IPS-NIHi7 (cell line): ENCODE measurements around the gene ARID3C.

ENCODE experiments used
- DNase-seq: peaks from one replicate; pipeline ENCODE4 v3.0.0; 2012; ENCODE audit warnings: mixed read lengths; ENCODE audit errors: extremely low spot score

Gene ARID3C

DNA sequence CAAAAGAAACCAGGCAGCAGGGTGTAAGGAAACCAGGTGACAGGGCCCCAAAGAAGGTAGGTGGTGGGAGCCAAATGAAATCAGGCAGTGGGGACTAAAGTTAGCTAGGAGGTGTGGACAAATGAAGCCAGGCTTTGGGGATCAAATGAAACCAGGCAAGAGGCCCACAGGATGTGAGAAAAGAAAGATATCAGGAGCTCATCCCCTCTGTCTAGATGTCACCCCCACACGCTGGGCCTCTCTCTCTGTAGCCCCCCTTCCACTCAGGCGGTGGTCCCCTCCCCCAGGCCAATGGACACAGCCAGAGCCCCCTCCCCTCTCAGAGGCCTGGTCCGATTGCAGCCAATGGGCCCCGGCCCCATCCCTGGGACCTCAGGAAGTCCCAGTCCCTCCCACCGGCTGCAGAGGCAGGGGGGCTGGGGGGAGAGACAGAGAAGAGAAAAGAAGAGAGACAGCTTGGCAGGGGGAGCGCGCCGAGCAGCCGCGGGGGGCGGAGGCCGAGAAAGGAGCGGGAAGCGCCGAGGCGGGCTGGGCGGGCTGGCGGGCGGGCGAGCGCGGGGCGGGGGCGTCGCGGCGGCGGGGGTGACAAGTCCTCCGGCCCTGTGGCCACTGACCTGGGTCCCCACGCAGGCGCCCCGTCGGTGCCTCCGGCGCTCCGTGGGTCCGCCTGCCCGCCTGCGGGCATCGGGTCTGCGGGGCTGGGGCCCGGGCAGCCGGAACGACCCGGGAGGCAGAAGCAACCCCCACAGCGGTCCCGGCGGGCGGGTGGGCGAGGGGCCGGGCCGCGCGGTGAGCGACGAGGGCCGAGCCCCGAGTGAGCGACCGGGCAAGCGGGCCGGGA lies 51.2 kb downstream of the ARID3C start:
- peak; percentile 64 for DNase-seq

- DNase-seq = peak; percentile 72
Measured at GRCh38 chr9:34576597-34577399, 52.1 kb downstream of the ARID3C start.

- no peak for DNase-seq
Measured at GRCh38 chr9:34575862-34576596, 52.8 kb downstream of the ARID3C start.

DNA sequence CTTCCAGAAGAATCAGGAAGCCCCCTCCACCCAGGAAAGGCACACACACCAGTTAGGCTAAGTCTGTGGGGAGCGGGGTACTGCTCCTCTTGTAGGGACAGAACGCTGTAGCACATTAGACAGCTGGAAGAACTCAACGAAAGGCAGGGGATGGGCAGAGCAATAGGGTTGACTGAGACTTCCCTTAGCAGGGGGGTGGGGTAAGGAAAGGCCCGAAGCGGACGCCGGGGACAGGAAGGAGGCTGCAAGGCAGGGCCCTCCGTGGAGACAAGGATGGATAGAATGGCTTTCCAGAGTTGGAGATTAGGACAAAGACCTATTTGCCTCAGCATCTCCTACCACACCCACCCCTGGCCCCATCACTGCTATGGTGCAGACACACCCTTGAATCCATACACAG lies 53.6 kb downstream of the ARID3C start:
- DNase-seq = no peak

- DNase-seq = no peak
Measured at GRCh38 chr9:34574571-34574970, 54.3 kb downstream of the ARID3C start.

DNA sequence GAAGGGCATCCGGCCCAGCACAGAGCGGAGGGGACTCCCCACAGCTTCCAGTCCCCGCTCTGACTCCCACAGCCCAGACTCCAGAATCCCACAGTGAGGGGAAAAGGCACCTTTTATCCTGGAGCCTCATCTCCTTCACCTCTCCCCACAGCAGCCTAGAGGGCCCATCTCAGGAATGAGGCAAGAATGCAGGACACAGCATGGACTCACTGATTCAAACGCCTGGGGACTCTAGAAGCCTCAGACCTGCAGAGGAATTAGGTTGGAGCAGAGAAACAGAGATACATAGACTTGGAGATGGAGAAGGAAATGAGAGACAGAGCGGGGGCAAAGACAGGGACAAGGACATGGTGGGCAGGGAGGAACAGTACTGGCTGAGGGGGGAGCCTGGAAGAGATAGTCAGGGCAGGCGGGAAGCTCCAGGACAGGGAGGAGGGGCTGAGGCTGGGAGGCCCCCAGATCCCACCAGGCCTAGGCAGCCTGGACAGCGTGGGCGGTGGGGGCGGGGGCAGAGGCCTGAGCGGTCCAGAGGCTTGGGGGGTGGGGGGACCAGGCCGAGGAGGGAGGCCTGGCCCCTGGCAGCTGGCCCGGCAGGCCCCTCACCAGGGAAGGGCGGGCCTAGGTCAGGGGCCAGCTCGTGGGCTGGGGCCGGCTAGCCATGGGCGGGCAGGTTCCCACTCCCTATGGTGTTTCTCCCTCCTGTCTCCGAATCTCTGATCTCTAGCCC lies 55.1 kb downstream of the ARID3C start:
- DNase-seq = no peak

- no peak for DNase-seq
Measured at GRCh38 chr9:34572628-34573027, 56.2 kb downstream of the ARID3C start.

- DNase-seq = no peak
Measured at GRCh38 chr9:34572092-34572491, 56.8 kb downstream of the ARID3C start.

- no peak for DNase-seq
Measured at GRCh38 chr9:34571481-34571810, 57.4 kb downstream of the ARID3C start.
